Type B pancreatic cell (in vitro differentiated cells): ENCODE data around the gene MPHOSPH10. TPM values are rescaled to one million over a fixed set of nuclear protein-coding genes. Genes with fewer than 3 reads are reported as not detected.
"Not testable (repeated sequence)": the region's sequence is repeated elsewhere in the genome, so short reads cannot be mapped to it uniquely, and the experiment has no call there.

Experiments
- DNase-seq: peaks from one replicate; pipeline ENCODE4 v3.0.0; 2021; ENCODE audit warnings: mixed read lengths; ENCODE audit not compliant: unreplicated experiment; ENCODE audit errors: extremely low spot score
- H3K27ac Mint-ChIP-seq: 2 replicates; pipeline ENCODE4 v1.8.0; 2021; ENCODE audit warnings: mild to moderate bottlenecking, mixed read lengths
- H3K27me3 Mint-ChIP-seq: 2 replicates; pipeline ENCODE4 v1.8.0; 2021; ENCODE audit warnings: mixed read lengths
- H3K36me3 Mint-ChIP-seq: 2 replicates; pipeline ENCODE4 v1.8.0; 2021; ENCODE audit warnings: mixed read lengths
- H3K4me1 Mint-ChIP-seq: one replicate; pipeline ENCODE4 v1.8.0; 2021; ENCODE audit warnings: mixed read lengths; ENCODE audit not compliant: unreplicated experiment
- H3K4me3 Mint-ChIP-seq: 2 replicates; pipeline ENCODE4 v1.8.0; 2021; ENCODE audit warnings: mild to moderate bottlenecking, mixed read lengths
- H3K9me3 Mint-ChIP-seq: 2 replicates; pipeline ENCODE4 v1.8.0; 2021; ENCODE audit warnings: mixed read lengths
- long read RNA-seq: library from polyadenylated mRNA; unstranded; transcript quantifications from one replicate; pipeline ENCODE4 v2.0.0, GENCODE V29; 2020
- total RNA-seq: library from RNA; stranded (reverse); gene quantifications from 2 replicates; pipeline ENCODE4 v1.2.1, GENCODE V29; 2021; ENCODE audit warnings: low replicate concordance
- TF ChIP-seq, protein P1 (sequence below): fragments of 200-600 bp; sonication (generic); conservative IDR thresholded peaks from 2 replicates; pipeline ENCODE4 v1.5.0; 2021; ENCODE audit warnings: antibody characterized with exemption, mild to moderate bottlenecking

Gene MPHOSPH10
- total RNA-seq, result 40.2 and 41.7 TPM in 2 replicates
- long read RNA-seq, transcript MPHOSPH10-205 (5 exons, 2,068 nt), result minor isoform, 12 of 126 reads
- long read RNA-seq, transcript MPHOSPH10-201 (11 exons, 2,484 nt), result major isoform, 28 of 126 reads
- long read RNA-seq, partial matches to known transcripts, result 78 of 126 reads
- long read RNA-seq, other reads (novel, unspliced or antisense), result 7 of 126 reads

DNA sequence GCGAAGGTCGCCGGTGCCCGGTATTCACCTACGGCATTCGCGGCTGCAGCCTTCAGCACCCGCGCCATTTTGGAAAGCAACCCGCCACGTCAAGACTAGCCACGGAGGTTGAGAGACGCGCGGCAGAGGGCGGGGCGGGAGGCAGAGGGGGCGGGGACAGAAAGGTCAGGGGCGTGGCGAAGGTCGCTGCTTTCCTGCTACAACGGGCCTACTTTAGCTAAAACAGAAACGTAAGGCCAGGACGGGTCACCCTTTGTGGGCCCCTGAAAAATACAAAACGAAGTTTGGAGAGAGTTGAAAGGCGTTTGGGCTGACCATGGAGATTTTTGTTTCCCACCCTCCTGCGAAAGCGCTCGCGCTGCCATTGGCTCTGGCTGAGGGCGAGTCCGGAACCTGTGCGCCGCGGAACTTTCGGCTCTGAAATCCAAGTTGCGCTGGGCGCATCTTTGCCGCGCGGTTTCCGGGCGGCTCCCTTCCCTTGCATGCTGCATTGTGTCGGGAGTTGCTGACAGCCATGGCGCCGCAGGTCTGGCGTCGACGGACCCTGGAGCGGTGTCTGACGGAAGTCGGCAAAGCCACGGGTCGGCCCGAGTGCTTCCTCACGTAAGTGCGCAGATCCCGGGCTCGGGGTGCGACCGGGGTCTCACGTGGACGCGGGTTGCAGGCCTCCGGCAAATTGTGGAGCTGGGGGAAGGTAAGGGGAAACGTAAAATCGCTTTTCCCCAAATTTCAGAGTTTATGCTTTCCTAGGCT, at the start of gene MPHOSPH10, which contains the start of gene MCEE:
MPHOSPH10 (plus strand) TSS at position 483 of the 753 bp plus-strand sequence; CDS start at position 515, 32 bp downstream.
MCEE (minus strand) TSS at position 78 of the 753 bp plus-strand sequence; CDS start at position 68, 10 bp downstream.
- peaks cover 10% of the 10 kb centered on the region for H3K4me1 Mint-ChIP-seq
- H3K27ac Mint-ChIP-seq, result no peak within 1 kb of the TSS
- H3K9me3 Mint-ChIP-seq, result no peaks in the 10 kb centered on the region
- H3K27me3 Mint-ChIP-seq, result no peaks in the 10 kb centered on the region
- peak; percentile 92 for DNase-seq
- H3K36me3 Mint-ChIP-seq, result peaks cover 7% of the 10 kb centered on the region
- no peak within 1 kb of the TSS for H3K4me3 Mint-ChIP-seq
- TF ChIP-seq, protein P1, sequence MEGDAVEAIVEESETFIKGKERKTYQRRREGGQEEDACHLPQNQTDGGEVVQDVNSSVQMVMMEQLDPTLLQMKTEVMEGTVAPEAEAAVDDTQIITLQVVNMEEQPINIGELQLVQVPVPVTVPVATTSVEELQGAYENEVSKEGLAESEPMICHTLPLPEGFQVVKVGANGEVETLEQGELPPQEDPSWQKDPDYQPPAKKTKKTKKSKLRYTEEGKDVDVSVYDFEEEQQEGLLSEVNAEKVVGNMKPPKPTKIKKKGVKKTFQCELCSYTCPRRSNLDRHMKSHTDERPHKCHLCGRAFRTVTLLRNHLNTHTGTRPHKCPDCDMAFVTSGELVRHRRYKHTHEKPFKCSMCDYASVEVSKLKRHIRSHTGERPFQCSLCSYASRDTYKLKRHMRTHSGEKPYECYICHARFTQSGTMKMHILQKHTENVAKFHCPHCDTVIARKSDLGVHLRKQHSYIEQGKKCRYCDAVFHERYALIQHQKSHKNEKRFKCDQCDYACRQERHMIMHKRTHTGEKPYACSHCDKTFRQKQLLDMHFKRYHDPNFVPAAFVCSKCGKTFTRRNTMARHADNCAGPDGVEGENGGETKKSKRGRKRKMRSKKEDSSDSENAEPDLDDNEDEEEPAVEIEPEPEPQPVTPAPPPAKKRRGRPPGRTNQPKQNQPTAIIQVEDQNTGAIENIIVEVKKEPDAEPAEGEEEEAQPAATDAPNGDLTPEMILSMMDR, result no peak

GRCh38 chr2:71082402-71083252, 47.8 kb upstream of the MPHOSPH10 start:
- TF ChIP-seq, protein P1, result no peak
- no peaks in the 10 kb centered on the region for H3K4me1 Mint-ChIP-seq
- no peaks in the 10 kb centered on the region for H3K9me3 Mint-ChIP-seq
- no peak overlapping the region for H3K4me3 Mint-ChIP-seq
- no peak overlapping the region for H3K27ac Mint-ChIP-seq
- H3K27me3 Mint-ChIP-seq, result peaks cover 33% of the 10 kb centered on the region
- DNase-seq, result no peak
- peaks cover 10% of the 10 kb centered on the region for H3K36me3 Mint-ChIP-seq

DNA sequence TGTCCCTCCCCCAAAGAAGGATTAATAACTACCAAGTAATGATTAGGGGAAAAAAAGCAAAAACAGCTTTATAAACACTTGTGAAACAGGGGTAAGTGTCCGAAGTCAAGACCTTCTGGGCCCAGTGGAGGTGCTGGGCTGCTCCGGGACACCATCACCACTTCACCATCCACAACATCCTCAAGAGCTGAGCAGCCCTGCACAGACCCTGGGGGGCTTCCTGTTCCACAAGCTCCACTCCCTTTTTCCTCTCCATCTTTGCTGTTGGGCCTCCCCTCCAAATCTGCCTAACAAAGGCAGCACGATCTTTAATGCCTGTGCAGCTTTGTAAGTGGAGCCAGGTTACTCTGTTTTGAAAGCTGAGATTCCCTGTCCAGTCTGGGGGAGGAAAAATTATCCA, 47.1 kb upstream of the MPHOSPH10 start:
- not testable (repeated sequence) for DNase-seq
- peaks cover 40% of the 10 kb centered on the region for H3K27me3 Mint-ChIP-seq

GRCh38 chr2:71083752-71084312, 46.6 kb upstream of the MPHOSPH10 start:
- not testable (repeated sequence) for H3K4me3 Mint-ChIP-seq, H3K9me3 Mint-ChIP-seq, H3K36me3 Mint-ChIP-seq, H3K4me1 Mint-ChIP-seq, DNase-seq, H3K27ac Mint-ChIP-seq
- H3K27me3 Mint-ChIP-seq, result peaks cover 45% of the 10 kb centered on the region

More for the DNA sequence above, 47.1 kb upstream of the MPHOSPH10 start:
- not testable (repeated sequence) for H3K36me3 Mint-ChIP-seq, H3K4me1 Mint-ChIP-seq, H3K27ac Mint-ChIP-seq, H3K9me3 Mint-ChIP-seq, H3K4me3 Mint-ChIP-seq

DNA sequence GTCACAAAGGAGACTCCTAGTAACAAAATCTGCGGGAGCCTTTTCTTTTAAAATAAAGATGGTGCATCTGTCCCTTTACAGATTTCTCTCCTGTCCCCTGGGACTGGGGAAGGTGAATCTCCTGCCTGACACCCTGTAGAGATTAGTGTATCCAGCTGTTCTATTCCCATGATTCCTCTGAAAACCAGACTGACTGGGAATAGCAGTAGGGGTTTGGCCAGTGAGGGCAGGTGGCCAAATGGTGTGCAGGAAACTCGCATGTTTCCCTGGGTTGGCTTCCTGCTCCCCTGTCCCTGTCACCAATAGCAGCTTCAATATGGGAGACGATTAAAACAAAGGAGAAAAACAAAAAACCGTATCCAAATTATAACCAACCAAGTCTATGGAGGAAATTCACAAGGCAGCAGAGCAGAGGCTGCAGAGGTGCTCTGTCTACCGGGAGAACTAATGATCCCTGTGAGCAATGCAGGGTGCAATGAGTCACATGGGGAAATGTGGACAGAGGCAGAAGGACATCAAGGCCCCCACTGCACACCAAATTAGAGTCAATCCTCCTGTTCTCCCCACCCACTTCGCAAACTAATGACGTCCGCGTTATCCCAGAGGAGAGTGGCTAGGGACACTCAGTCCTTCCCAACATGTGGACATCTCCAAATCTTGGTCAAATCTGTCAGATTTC, 45.0 kb upstream of the MPHOSPH10 start:
- not testable (repeated sequence) for H3K9me3 Mint-ChIP-seq, H3K4me3 Mint-ChIP-seq, H3K36me3 Mint-ChIP-seq, DNase-seq, H3K4me1 Mint-ChIP-seq, H3K27ac Mint-ChIP-seq
- H3K27me3 Mint-ChIP-seq, result peaks cover 62% of the 10 kb centered on the region

DNA sequence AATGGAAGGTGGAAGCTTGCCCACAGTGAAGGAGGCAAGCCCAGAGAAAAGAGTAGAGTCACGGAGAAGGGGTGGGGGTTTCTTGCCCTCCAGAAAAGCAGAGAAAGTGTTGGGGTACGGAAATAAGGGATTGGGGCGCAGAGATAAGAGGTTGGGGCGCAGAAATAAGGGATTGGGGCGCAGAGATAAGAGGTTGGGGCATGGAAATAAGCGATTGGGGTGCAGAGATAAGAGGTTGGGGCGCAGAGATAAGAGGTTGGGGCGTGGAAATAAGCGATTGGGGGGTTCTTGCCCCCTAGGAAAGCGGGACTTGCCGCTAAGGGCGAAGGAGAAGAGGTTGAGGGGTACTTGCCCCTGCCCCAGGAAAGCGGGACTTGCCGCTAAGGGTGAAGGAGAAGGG, 41.0 kb upstream of the MPHOSPH10 start:
- H3K27ac Mint-ChIP-seq, result not testable (repeated sequence)

GRCh38 chr2:71091808-71092207, 38.6 kb upstream of the MPHOSPH10 start:
- H3K4me3 Mint-ChIP-seq, H3K4me1 Mint-ChIP-seq, H3K27ac Mint-ChIP-seq, H3K36me3 Mint-ChIP-seq, H3K9me3 Mint-ChIP-seq, DNase-seq: not testable (repeated sequence)
- H3K27me3 Mint-ChIP-seq, result peaks cover 44% of the 10 kb centered on the region

More for the DNA sequence above, 41.0 kb upstream of the MPHOSPH10 start:
- H3K9me3 Mint-ChIP-seq, H3K36me3 Mint-ChIP-seq, H3K4me1 Mint-ChIP-seq, DNase-seq, H3K4me3 Mint-ChIP-seq: not testable (repeated sequence)
- peaks cover 65% of the 10 kb centered on the region for H3K27me3 Mint-ChIP-seq

GRCh38 chr2:71092491-71093260, 37.8 kb upstream of the MPHOSPH10 start:
- not testable (repeated sequence) for H3K4me1 Mint-ChIP-seq, H3K27ac Mint-ChIP-seq, H3K36me3 Mint-ChIP-seq, H3K4me3 Mint-ChIP-seq, H3K9me3 Mint-ChIP-seq, DNase-seq
- H3K27me3 Mint-ChIP-seq, result peaks cover 35% of the 10 kb centered on the region
